Endothelial cell (in vitro differentiated cells): Measurements from ENCODE around the gene TRIM17. TPM values are rescaled to one million over a fixed set of nuclear protein-coding genes. Genes with fewer than 3 reads are reported as not detected.

Experiments
- DNase-seq: peaks from one replicate; pipeline ENCODE4 v3.0.0; 2021; ENCODE audit warnings: low spot score
- H3K27ac Mint-ChIP-seq: one replicate; pipeline ENCODE4 v1.8.0; 2021; ENCODE audit warnings: mixed read lengths, inconsistent platforms; ENCODE audit not compliant: unreplicated experiment
- H3K27me3 Mint-ChIP-seq: one replicate; pipeline ENCODE4 v1.8.0; 2021; ENCODE audit warnings: mild to moderate bottlenecking, moderate library complexity, mixed read lengths, inconsistent platforms; ENCODE audit not compliant: unreplicated experiment
- H3K36me3 Mint-ChIP-seq: one replicate; pipeline ENCODE4 v1.8.0; 2021; ENCODE audit warnings: mild to moderate bottlenecking, low read depth, mixed read lengths, inconsistent platforms; ENCODE audit not compliant: unreplicated experiment
- H3K4me1 Mint-ChIP-seq: one replicate; pipeline ENCODE4 v1.8.0; 2021; ENCODE audit warnings: mild to moderate bottlenecking, mixed read lengths, inconsistent platforms; ENCODE audit not compliant: unreplicated experiment
- H3K4me3 Mint-ChIP-seq: one replicate; pipeline ENCODE4 v1.8.0; 2021; ENCODE audit warnings: mild to moderate bottlenecking, mixed read lengths, inconsistent platforms; ENCODE audit not compliant: unreplicated experiment
- H3K9me3 Mint-ChIP-seq: one replicate; pipeline ENCODE4 v1.8.0; 2021; ENCODE audit warnings: mixed read lengths, inconsistent platforms; ENCODE audit not compliant: unreplicated experiment
- CTCF ChIP-seq: fragments of 200-600 bp; sonication (generic); IDR thresholded peaks from one replicate; pipeline ENCODE4 v1.5.0; 2021; ENCODE audit warnings: antibody characterized with exemption; ENCODE audit not compliant: unreplicated experiment
- long read RNA-seq: library from polyadenylated mRNA; unstranded; transcript quantifications from one replicate; pipeline ENCODE4 v2.0.0, GENCODE V29; 2020; ENCODE audit not compliant: unreplicated experiment
- total RNA-seq: library from RNA; stranded (reverse); fragmentation: NEBNext Ultra II Directional; extraction: Animal tissue kit (Norgen Biotek cat#: 25700); gene quantifications from one replicate; pipeline ENCODE4 v1.2.1, GENCODE V29; 2021; ENCODE audit not compliant: unreplicated experiment

Gene TRIM17
- total RNA-seq, result 2.3 TPM
- long read RNA-seq, result 0 reads

GRCh38 chr1:228416217-228416933 lies at the start of gene TRIM17:
Gene TRIM17, minus strand, starts transcription at chr1:228416861. Its CDS starts 1,789 bp downstream, at chr1:228415072.
- Mint-ChIP-seq H3K4me3 (peak within 1 kb of the TSS; percentile 84), H3K36me3 (peaks cover 5% of the 10 kb centered on the region), H3K27ac (peak within 1 kb of the TSS; percentile 45), H3K4me1 (peaks cover 8% of the 10 kb centered on the region), H3K9me3 (no peaks in the 10 kb centered on the region), H3K27me3 (peaks cover 13% of the 10 kb centered on the region)
- peak; percentile 70 for DNase-seq
- peak; percentile 64 for TF ChIP-seq CTCF

GRCh38 chr1:228465571-228466146 lies 49.0 kb upstream of the TRIM17 start:
- DNase-seq, result no peak
- Mint-ChIP-seq H3K27me3 (peaks cover 20% of the 10 kb centered on the region), H3K4me3 (peak overlapping the region; percentile 91), H3K9me3 (no peaks in the 10 kb centered on the region), H3K27ac (no peak overlapping the region), H3K36me3 (peaks cover 6% of the 10 kb centered on the region), H3K4me1 (peaks cover 13% of the 10 kb centered on the region)
- TF ChIP-seq CTCF, result no peak

- no peak for DNase-seq
- Mint-ChIP-seq H3K36me3 (peaks cover 6% of the 10 kb centered on the region), H3K4me1 (peaks cover 13% of the 10 kb centered on the region), H3K9me3 (no peaks in the 10 kb centered on the region), H3K27me3 (peaks cover 20% of the 10 kb centered on the region), H3K4me3 (peak overlapping the region; percentile 91), H3K27ac (no peak overlapping the region)
- no peak for TF ChIP-seq CTCF
These were observed 48.5 kb upstream of the TRIM17 start for GRCh38 chr1:228465141-228465540.

- H3K27me3 Mint-ChIP-seq, result peaks cover 20% of the 10 kb centered on the region
- H3K4me1 Mint-ChIP-seq, result peaks cover 13% of the 10 kb centered on the region
- no peak for TF ChIP-seq CTCF
- H3K4me3 Mint-ChIP-seq, result peak overlapping the region; percentile 91
- peak; percentile 72 for DNase-seq
- no peaks in the 10 kb centered on the region for H3K9me3 Mint-ChIP-seq
- H3K27ac Mint-ChIP-seq, result no peak overlapping the region
- H3K36me3 Mint-ChIP-seq, result peaks cover 6% of the 10 kb centered on the region
These were observed 47.9 kb upstream of the TRIM17 start for GRCh38 chr1:228464487-228464983.
